Muscle layer of colon (tissue), 2 donors: ENCODE results near the gene SNX10.
A peak's percentile ranks its signal among the peaks of the same experiment; 100 is the strongest.
"Not testable (repeated sequence)": the region's sequence is repeated elsewhere in the genome, so short reads cannot be mapped to it uniquely, and the experiment has no call there.

Experiments
- H3K27ac ChIP-seq: one replicate; pipeline ENCODE4 v1.7.0; 2013; ENCODE audit warnings: low read depth, mild to moderate bottlenecking, low read length, moderate library complexity
- H3K27me3 ChIP-seq, 2 donors: one replicate each; pipeline ENCODE4 v1.7.0; 2013; ENCODE audit warnings: low read length in 2 of 2, mild to moderate bottlenecking in 2 of 2; ENCODE audit not compliant: insufficient read depth in 2 of 2, control insufficient read depth in 1 of 2
- H3K36me3 ChIP-seq: one replicate; pipeline ENCODE4 v1.7.0; 2013; ENCODE audit warnings: mild to moderate bottlenecking, low read length; ENCODE audit not compliant: insufficient read depth
- H3K4me1 ChIP-seq: one replicate; pipeline ENCODE4 v1.7.0; 2013; ENCODE audit warnings: mild to moderate bottlenecking, low read length; ENCODE audit not compliant: insufficient read depth
- H3K4me3 ChIP-seq, 2 donors: one replicate each; pipeline ENCODE4 v1.7.0; 2013; ENCODE audit warnings: low read length in 2 of 2, low read depth in 1 of 2, mild to moderate bottlenecking in 1 of 2, moderate library complexity in 1 of 2
- H3K9ac ChIP-seq: one replicate; pipeline ENCODE4 v1.7.0; 2013; ENCODE audit warnings: low read length
- H3K9me3 ChIP-seq: one replicate; pipeline ENCODE4 v1.7.0; 2013; ENCODE audit warnings: mild to moderate bottlenecking, low read length
- donor health status: abdominal sarcoma.
- donor health status: Adenocarcinoma of cecum.

The SNX10 gene

GRCh38 chr7:26280723-26281122 lies 10.9 kb upstream of the SNX10 start:
- no peaks in the 10 kb centered on the region for H3K27me3 ChIP-seq
- H3K9ac ChIP-seq = no peak overlapping the region
- H3K36me3 ChIP-seq = no peaks in the 10 kb centered on the region
- no peaks in the 10 kb centered on the region for H3K4me1 ChIP-seq
- no peak overlapping the region for H3K4me3 ChIP-seq
- no peak overlapping the region for H3K27ac ChIP-seq
- H3K9me3 ChIP-seq = no peaks in the 10 kb centered on the region

GRCh38 chr7:26284477-26284876 lies 7.2 kb upstream of the SNX10 start:
- Histone ChIP-seq H3K36me3 (no peaks in the 10 kb centered on the region), H3K9me3 (no peaks in the 10 kb centered on the region), H3K9ac (no peak overlapping the region), H3K4me3 (no peak overlapping the region), H3K27me3 (no peaks in the 10 kb centered on the region), H3K27ac (no peak overlapping the region), H3K4me1 (no peaks in the 10 kb centered on the region)

- Histone ChIP-seq H3K9me3 (no peaks in the 10 kb centered on the region), H3K4me1 (no peaks in the 10 kb centered on the region), H3K9ac (no peak overlapping the region), H3K36me3 (no peaks in the 10 kb centered on the region), H3K4me3 (no peak overlapping the region), H3K27me3 (no peaks in the 10 kb centered on the region), H3K27ac (no peak overlapping the region)
Measured at GRCh38 chr7:26284995-26285632, 6.5 kb upstream of the SNX10 start.

- H3K27me3 ChIP-seq = no peaks in the 10 kb centered on the region
- no peak overlapping the region for H3K9ac ChIP-seq
- no peaks in the 10 kb centered on the region for H3K4me1 ChIP-seq
- H3K9me3 ChIP-seq = no peaks in the 10 kb centered on the region
- no peak overlapping the region for H3K4me3 ChIP-seq
- H3K36me3 ChIP-seq = no peaks in the 10 kb centered on the region
- no peak overlapping the region for H3K27ac ChIP-seq
Measured at GRCh38 chr7:26286157-26286556, 5.5 kb upstream of the SNX10 start.

- not testable (repeated sequence) for H3K27me3 ChIP-seq, H3K4me1 ChIP-seq, H3K9ac ChIP-seq, H3K9me3 ChIP-seq, H3K4me3 ChIP-seq, H3K27ac ChIP-seq, H3K36me3 ChIP-seq
Measured at GRCh38 chr7:26288126-26288525, 3.5 kb upstream of the SNX10 start.

GRCh38 chr7:26291251-26291650 lies 411 bp upstream of the SNX10 start:
- Histone ChIP-seq H3K4me3 (peak overlapping the region in 1 of 2 donors; percentile 32), H3K9ac (no peak overlapping the region), H3K4me1 (no peaks in the 10 kb centered on the region)

GRCh38 chr7:26292768-26293560 lies 1.3 kb downstream of the SNX10 start:
- no peaks in the 10 kb centered on the region for H3K4me1 ChIP-seq
- no peak overlapping the region for H3K27ac ChIP-seq
- H3K9me3 ChIP-seq = no peaks in the 10 kb centered on the region
- no peak overlapping the region for H3K9ac ChIP-seq
- H3K4me3 ChIP-seq = no peak overlapping the region
- peaks cover 0 to 10% of the 10 kb centered on the region in 2 donors for H3K27me3 ChIP-seq
- no peaks in the 10 kb centered on the region for H3K36me3 ChIP-seq

More at GRCh38 chr7:26291251-26291650, 411 bp upstream of the SNX10 start:
- Histone ChIP-seq H3K9me3 (no peaks in the 10 kb centered on the region), H3K27ac (no peak overlapping the region), H3K36me3 (no peaks in the 10 kb centered on the region), H3K27me3 (peaks cover 0 to 10% of the 10 kb centered on the region in 2 donors)

- Histone ChIP-seq H3K27ac (no peak overlapping the region), H3K4me3 (no peak overlapping the region), H3K9me3 (no peaks in the 10 kb centered on the region), H3K36me3 (no peaks in the 10 kb centered on the region), H3K9ac (no peak overlapping the region), H3K4me1 (no peaks in the 10 kb centered on the region), H3K27me3 (peaks cover 0 to 10% of the 10 kb centered on the region in 2 donors)
Measured at GRCh38 chr7:26293569-26294308, 2.1 kb downstream of the SNX10 start.

GRCh38 chr7:26295015-26295414 lies 3.4 kb downstream of the SNX10 start:
- Histone ChIP-seq H3K4me1 (no peaks in the 10 kb centered on the region), H3K27me3 (peaks cover 0 to 10% of the 10 kb centered on the region in 2 donors), H3K27ac (no peak overlapping the region), H3K9ac (no peak overlapping the region), H3K36me3 (no peaks in the 10 kb centered on the region), H3K9me3 (no peaks in the 10 kb centered on the region), H3K4me3 (no peak overlapping the region)

GRCh38 chr7:26295586-26295985 lies 3.9 kb downstream of the SNX10 start:
- Histone ChIP-seq H3K27me3 (peaks cover 0 to 10% of the 10 kb centered on the region in 2 donors), H3K4me3 (no peak overlapping the region), H3K9me3 (no peaks in the 10 kb centered on the region), H3K9ac (no peak overlapping the region), H3K4me1 (no peaks in the 10 kb centered on the region), H3K27ac (no peak overlapping the region), H3K36me3 (no peaks in the 10 kb centered on the region)

GRCh38 chr7:26298472-26299058 lies 6.9 kb downstream of the SNX10 start:
- Histone ChIP-seq H3K27me3 (no peaks in the 10 kb centered on the region), H3K9ac (no peak overlapping the region), H3K36me3 (no peaks in the 10 kb centered on the region), H3K4me1 (no peaks in the 10 kb centered on the region), H3K27ac (no peak overlapping the region), H3K9me3 (no peaks in the 10 kb centered on the region), H3K4me3 (no peak overlapping the region)
